C4-2B (cell line): Measurements from ENCODE around the gene ZNF568.

Experiments
- ZFX ChIP-seq: fragments of 450-650 bp; IDR thresholded peaks from 2 replicates; pipeline ENCODE4 v1.6.1; 2017
- TF ChIP-seq, protein P1 (sequence below): fragments of 450-650 bp; conservative IDR thresholded peaks from 2 replicates; pipeline ENCODE4 v1.5.1; 2017; ENCODE audit warnings: mild to moderate bottlenecking

- TF ChIP-seq, protein P1, sequence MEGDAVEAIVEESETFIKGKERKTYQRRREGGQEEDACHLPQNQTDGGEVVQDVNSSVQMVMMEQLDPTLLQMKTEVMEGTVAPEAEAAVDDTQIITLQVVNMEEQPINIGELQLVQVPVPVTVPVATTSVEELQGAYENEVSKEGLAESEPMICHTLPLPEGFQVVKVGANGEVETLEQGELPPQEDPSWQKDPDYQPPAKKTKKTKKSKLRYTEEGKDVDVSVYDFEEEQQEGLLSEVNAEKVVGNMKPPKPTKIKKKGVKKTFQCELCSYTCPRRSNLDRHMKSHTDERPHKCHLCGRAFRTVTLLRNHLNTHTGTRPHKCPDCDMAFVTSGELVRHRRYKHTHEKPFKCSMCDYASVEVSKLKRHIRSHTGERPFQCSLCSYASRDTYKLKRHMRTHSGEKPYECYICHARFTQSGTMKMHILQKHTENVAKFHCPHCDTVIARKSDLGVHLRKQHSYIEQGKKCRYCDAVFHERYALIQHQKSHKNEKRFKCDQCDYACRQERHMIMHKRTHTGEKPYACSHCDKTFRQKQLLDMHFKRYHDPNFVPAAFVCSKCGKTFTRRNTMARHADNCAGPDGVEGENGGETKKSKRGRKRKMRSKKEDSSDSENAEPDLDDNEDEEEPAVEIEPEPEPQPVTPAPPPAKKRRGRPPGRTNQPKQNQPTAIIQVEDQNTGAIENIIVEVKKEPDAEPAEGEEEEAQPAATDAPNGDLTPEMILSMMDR, result no peak
- no peak for TF ChIP-seq ZFX
Observed at GRCh38 chr19:36916991-36917390, 859 bp downstream of the ZNF568 start.
